A549 (cell line): ENCODE results near the gene ACAN.

Experiments
- EP300 ChIP-seq, 2 experiments: fragments of >200 bp; sonication (Bioruptor Twin); formaldehyde crosslinking; IDR thresholded peaks; 2 replicates in 1 of 2; 3 replicates in 1 of 2; pipeline ENCODE4 v1.6.1; 2016 to 2017
- ESRRA ChIP-seq: fragments of 150-350 bp; IDR thresholded peaks from 2 replicates; pipeline ENCODE4 v1.6.1; 2014; ENCODE audit warnings: mild to moderate bottlenecking, low read length, borderline replicate concordance
- POLR2A ChIP-seq: IDR thresholded peaks from 2 replicates; pipeline ENCODE4 v1.6.1; 2012; ENCODE audit warnings: mild to moderate bottlenecking, low read length
- RAD21 ChIP-seq, 2 experiments: fragments of >200 bp in 1 of 2; sonication (Bioruptor Twin) in 1 of 2; formaldehyde crosslinking in 1 of 2; IDR thresholded peaks in 1 of 2; conservative IDR thresholded peaks in 1 of 2; 2 replicates in 1 of 2; 3 replicates in 1 of 2; pipeline ENCODE4 v1.6.1; 2012 to 2018; ENCODE audit warnings: inconsistent platforms in 1 of 2
- RARB ChIP-seq: fragments of 250-450 bp; sonication (Bioruptor Pico); IDR thresholded peaks from 2 replicates; pipeline ENCODE4 v1.8.0; 2021; ENCODE audit warnings: mild to moderate bottlenecking, moderate library complexity
- RCOR1 ChIP-seq: fragments of 150-350 bp; IDR thresholded peaks from 2 replicates; pipeline ENCODE4 v1.6.1; 2014; ENCODE audit warnings: antibody characterized with exemption, low read length, low read depth
- SMC3 ChIP-seq: fragments of >200 bp; sonication (Bioruptor Twin); formaldehyde crosslinking; IDR thresholded peaks from 3 replicates; pipeline ENCODE4 v1.6.1; 2018; ENCODE audit warnings: inconsistent platforms
- TP53 ChIP-seq: fragments of 250-450 bp; sonication (Bioruptor Pico); IDR thresholded peaks from 2 replicates; pipeline ENCODE4 v1.5.0; 2021; ENCODE audit warnings: mild to moderate bottlenecking, moderate library complexity
- TF ChIP-seq, protein P1 (sequence below): fragments of >200 bp; sonication (Bioruptor Twin); formaldehyde crosslinking; IDR thresholded peaks from 3 replicates; pipeline ENCODE4 v1.5.1; 2016

DNA sequence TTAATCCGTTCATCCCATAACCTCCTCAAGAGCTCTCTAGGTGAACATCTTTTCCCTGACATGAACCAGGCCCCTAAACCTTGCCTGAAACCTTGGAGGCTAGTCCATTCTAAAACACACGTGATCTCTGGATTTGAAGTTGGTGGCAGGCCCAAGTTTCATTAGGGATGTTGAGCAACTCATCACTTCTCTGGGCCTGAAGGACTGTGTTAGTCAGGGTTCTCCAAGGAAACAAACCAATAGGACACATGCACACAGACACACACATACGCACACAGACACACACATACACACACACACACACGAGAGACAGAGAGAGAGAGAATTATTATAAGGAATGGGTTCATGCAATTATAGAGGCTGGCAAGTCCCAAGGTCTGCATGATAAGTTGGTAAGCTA lies 31.9 kb downstream of the ACAN start:
- TF ChIP-seq, protein P1, sequence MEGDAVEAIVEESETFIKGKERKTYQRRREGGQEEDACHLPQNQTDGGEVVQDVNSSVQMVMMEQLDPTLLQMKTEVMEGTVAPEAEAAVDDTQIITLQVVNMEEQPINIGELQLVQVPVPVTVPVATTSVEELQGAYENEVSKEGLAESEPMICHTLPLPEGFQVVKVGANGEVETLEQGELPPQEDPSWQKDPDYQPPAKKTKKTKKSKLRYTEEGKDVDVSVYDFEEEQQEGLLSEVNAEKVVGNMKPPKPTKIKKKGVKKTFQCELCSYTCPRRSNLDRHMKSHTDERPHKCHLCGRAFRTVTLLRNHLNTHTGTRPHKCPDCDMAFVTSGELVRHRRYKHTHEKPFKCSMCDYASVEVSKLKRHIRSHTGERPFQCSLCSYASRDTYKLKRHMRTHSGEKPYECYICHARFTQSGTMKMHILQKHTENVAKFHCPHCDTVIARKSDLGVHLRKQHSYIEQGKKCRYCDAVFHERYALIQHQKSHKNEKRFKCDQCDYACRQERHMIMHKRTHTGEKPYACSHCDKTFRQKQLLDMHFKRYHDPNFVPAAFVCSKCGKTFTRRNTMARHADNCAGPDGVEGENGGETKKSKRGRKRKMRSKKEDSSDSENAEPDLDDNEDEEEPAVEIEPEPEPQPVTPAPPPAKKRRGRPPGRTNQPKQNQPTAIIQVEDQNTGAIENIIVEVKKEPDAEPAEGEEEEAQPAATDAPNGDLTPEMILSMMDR, result no peak
- TF ChIP-seq RAD21 (conservative IDR thresholded peaks at IDR 0.05 in 1 of 2, IDR thresholded peaks at IDR 0.05 in 1 of 2), result no peak
- TF ChIP-seq RARB (CRISPR knock-in tag), result no peak
- TF ChIP-seq POLR2A, result no peak
- TF ChIP-seq TP53, result no peak
- no peak for TF ChIP-seq EP300 (IDR thresholded peaks at IDR 0.05)
- TF ChIP-seq RCOR1, result no peak
- no peak for TF ChIP-seq SMC3
- TF ChIP-seq ESRRA, result no peak
